Sigmoid colon (tissue), 7 donors: Measurements from ENCODE around the gene SLC4A3. TPM values are rescaled to one million over a fixed set of nuclear protein-coding genes. Genes with fewer than 3 reads are reported as not detected.
"Not testable (repeated sequence)": the region's sequence is repeated elsewhere in the genome, so short reads cannot be mapped to it uniquely, and the experiment has no call there.

Experiments used
- DNase-seq: peaks from one replicate; pipeline ENCODE4 v3.0.0-alpha.2; 2019
- H3K27ac ChIP-seq, 4 donors: fragments of 200-600 bp; sonication (generic); one replicate each; pipeline ENCODE4 v1.5.1; 2016 to 2019; ENCODE audit warnings: mild to moderate bottlenecking in 1 of 4
- H3K27me3 ChIP-seq, 3 donors: fragments of 200-600 bp; sonication (generic); one replicate each; pipeline ENCODE4 v1.5.1; 2019; ENCODE audit warnings: mild to moderate bottlenecking in 1 of 3
- H3K36me3 ChIP-seq, 4 donors: fragments of 200-600 bp; sonication (generic); one replicate each; pipeline ENCODE4 v1.5.1; 2016 to 2019
- H3K4me1 ChIP-seq, 4 donors: fragments of 200-600 bp; sonication (generic); one replicate each; pipeline ENCODE4 v1.5.1; 2017 to 2019
- H3K4me3 ChIP-seq, 4 donors: fragments of 200-600 bp; sonication (generic); one replicate each; pipeline ENCODE4 v1.5.1; 2017 to 2019; ENCODE audit warnings: mild to moderate bottlenecking in 2 of 4, moderate library complexity in 1 of 4
- H3K9me3 ChIP-seq, 4 donors: fragments of 200-600 bp in 3 of 4; sonication (generic) in 3 of 4; one replicate each; pipeline versions ENCODE4 v1.5.1 to v1.6.1; 2013 to 2019
- CTCF ChIP-seq, 4 experiments: fragments of 450-650 bp in 3 of 4; fragments of 200-600 bp in 1 of 4; IDR thresholded peaks; one replicate each; pipeline ENCODE4 v1.5.1; 2016 to 2019; ENCODE audit warnings: antibody characterized with exemption in 4 of 4, mild to moderate bottlenecking in 3 of 4, moderate library complexity in 2 of 4
- EP300 ChIP-seq, 4 donors: sonication (generic); formaldehyde crosslinking; IDR thresholded peaks; one replicate each; pipeline ENCODE4 v1.6.1; 2017; ENCODE audit warnings: antibody characterized with exemption in 4 of 4
- POLR2A ChIP-seq, 2 donors: fragments of 450-650 bp; IDR thresholded peaks; one replicate each; pipeline ENCODE4 v1.6.1; 2016; ENCODE audit warnings: antibody characterized with exemption in 2 of 2, mild to moderate bottlenecking in 2 of 2, moderate library complexity in 2 of 2
- POLR2AphosphoS5 ChIP-seq, 4 donors: sonication (generic); formaldehyde crosslinking; IDR thresholded peaks; one replicate each; pipeline ENCODE4 v1.6.1; 2017; ENCODE audit warnings: antibody characterized with exemption in 4 of 4
- WGBS, 2 donors: extraction: QIAGEN DNeasy Blood & Tissue Kit; methylation state at CpG; one replicate each; pipeline ENCODE4 v1.1.7; 2013; 5-methylcytosine and 5-hydroxymethylcytosine counted together
- intact Hi-C: fragments of 100-400 bp; cut with DNase I; formaldehyde crosslinking; loops from one replicate; pipeline ENCODE4 v1.15.1; 2023
- polyA plus RNA-seq, 3 donors: library from polyadenylated mRNA; stranded (reverse); fragments of 200-250 nt; gene quantifications; one replicate each; pipeline ENCODE4 v1.2.3, GENCODE V29; 2013
- total RNA-seq, 4 donors: library from RNA; depleted of rRNA; stranded (reverse); fragments of >200 nt; gene quantifications; one replicate each; pipeline ENCODE4 v1.1.0, GENCODE V29; 2016
- donor health status: healthy with polysubstance abuse.
- donor health status: Bipolar disorder and iron deficiency.
- donor health status: healthy.

Gene SLC4A3
- total and polyA plus RNA-seq, 7 donors, result under 0.01 to 5.0 (median 1.0) TPM

GRCh38 chr2:219648963-219649362 lies 21.5 kb downstream of the SLC4A3 start:
- Histone ChIP-seq H3K9me3 (peaks cover 0 to 3% (median 0%) of the 10 kb centered on the region in 4 donors), H3K27me3 (no peaks in the 10 kb centered on the region), H3K27ac (no peak overlapping the region), H3K36me3 (no peaks in the 10 kb centered on the region), H3K4me1 (peaks cover 0 to 15% (median 12%) of the 10 kb centered on the region in 4 donors), H3K4me3 (no peak overlapping the region)
- intact Hi-C loops, result loop anchor here (5.0 kb wide), 1 partner anchor 38 kb away; no protein-coding TSS in a partner anchor
- no peak for DNase-seq
- 67 to 78% methylated on average over 4 of the region's 4 CpGs for WGBS, 2 donors
- TF ChIP-seq POLR2AphosphoS5 (IDR thresholded peaks at IDR 0.05) (no peak), POLR2A (IDR thresholded peaks at IDR 0.05) (no peak), EP300 (IDR thresholded peaks at IDR 0.05) (no peak), CTCF (IDR thresholded peaks at IDR 0.05) (no peak)

GRCh38 chr2:219650426-219651248 lies 23.2 kb downstream of the SLC4A3 start:
- no peaks in the 10 kb centered on the region for H3K36me3 ChIP-seq
- H3K27me3 ChIP-seq, result no peaks in the 10 kb centered on the region
- 52 to 62% methylated on average over 8 of the region's 8 CpGs for WGBS, 2 donors
- intact Hi-C loops, result no loop called here
- H3K9me3 ChIP-seq, result peaks cover 0 to 3% (median 0%) of the 10 kb centered on the region in 4 donors
- TF ChIP-seq POLR2A (IDR thresholded peaks at IDR 0.05) (no peak), POLR2AphosphoS5 (IDR thresholded peaks at IDR 0.05) (no peak)
- no peak for DNase-seq
- H3K4me1 ChIP-seq, result peaks cover 0 to 6% (median 5%) of the 10 kb centered on the region in 4 donors
- no peak overlapping the region for H3K27ac ChIP-seq
- H3K4me3 ChIP-seq, result no peak overlapping the region

- intact Hi-C loops, DNase-seq: not testable (repeated sequence)
Measured at GRCh38 chr2:219651656-219652055, 24.2 kb downstream of the SLC4A3 start.

GRCh38 chr2:219656526-219656925 lies 29.1 kb downstream of the SLC4A3 start:
- intact Hi-C loops, result no loop called here
- H3K27me3 ChIP-seq, result no peaks in the 10 kb centered on the region
- no peak overlapping the region for H3K27ac ChIP-seq
- no peak overlapping the region for H3K4me3 ChIP-seq
- 75 to 80% methylated on average over 1 of the region's 1 CpG for WGBS, 2 donors
- H3K4me1 ChIP-seq, result no peaks in the 10 kb centered on the region
- H3K9me3 ChIP-seq, result peaks cover 0 to 5% (median 2%) of the 10 kb centered on the region in 4 donors
- TF ChIP-seq POLR2AphosphoS5 (IDR thresholded peaks at IDR 0.05) (no peak), POLR2A (IDR thresholded peaks at IDR 0.05) (no peak), EP300 (IDR thresholded peaks at IDR 0.05) (no peak), CTCF (IDR thresholded peaks at IDR 0.05) (no peak)
- no peaks in the 10 kb centered on the region for H3K36me3 ChIP-seq
- DNase-seq, result no peak

More at GRCh38 chr2:219651656-219652055, 24.2 kb downstream of the SLC4A3 start:
- not testable (repeated sequence) for H3K27ac ChIP-seq, H3K4me3 ChIP-seq, H3K4me1 ChIP-seq, H3K27me3 ChIP-seq, H3K9me3 ChIP-seq, H3K36me3 ChIP-seq
- 78 to 79% methylated on average over 6 of the region's 6 CpGs for WGBS, 2 donors

- no peaks in the 10 kb centered on the region for H3K4me1 ChIP-seq
- H3K4me3 ChIP-seq, result no peak overlapping the region
- peaks cover 0 to 6% (median 0%) of the 10 kb centered on the region in 4 donors for H3K9me3 ChIP-seq
- intact Hi-C loops, result no loop called here
- no peaks in the 10 kb centered on the region for H3K27me3 ChIP-seq
- H3K27ac ChIP-seq, result no peak overlapping the region
- no peaks in the 10 kb centered on the region for H3K36me3 ChIP-seq
- 69 to 76% methylated on average over 7 of the region's 7 CpGs for WGBS, 2 donors
- peak; percentile 8 for DNase-seq
- TF ChIP-seq POLR2AphosphoS5 (IDR thresholded peaks at IDR 0.05) (no peak), EP300 (IDR thresholded peaks at IDR 0.05) (no peak), CTCF (IDR thresholded peaks at IDR 0.05) (no peak), POLR2A (IDR thresholded peaks at IDR 0.05) (no peak)
Measured at GRCh38 chr2:219658196-219658846, 30.9 kb downstream of the SLC4A3 start.
